Measurements from ENCODE around the gene DRC3.
A peak's percentile ranks its signal among the peaks of the same experiment; 100 is the strongest.

The DRC3 gene

GRCh38 chr17:17966399-17966798 is 6.3 kb upstream of the DRC3 start:
- DNase-seq (ENCODE audit: low read depth) = no peak

- DNase-seq (ENCODE audit: low read depth) = no peak
These were observed 1.8 kb upstream of the DRC3 start for GRCh38 chr17:17970699-17971430.

GRCh38 chr17:17971431-17972125 is 1.1 kb upstream of the DRC3 start:
- DNase-seq (ENCODE audit: low read depth) = peak; percentile 14

- no peak for DNase-seq (ENCODE audit: low read depth)
These were observed 241 bp downstream of the DRC3 start for GRCh38 chr17:17972952-17973254.

GRCh38 chr17:17975436-17975835 is 2.8 kb downstream of the DRC3 start:
- no peak for DNase-seq (ENCODE audit: low read depth)

- no peak for DNase-seq (ENCODE audit: low read depth)
These were observed 4.4 kb downstream of the DRC3 start for GRCh38 chr17:17976931-17977570.

GRCh38 chr17:17978481-17979424 is 6.1 kb downstream of the DRC3 start:
- DNase-seq (ENCODE audit: low read depth) = no peak

- DNase-seq (ENCODE audit: low read depth) = no peak
These were observed 7.1 kb downstream of the DRC3 start for GRCh38 chr17:17979778-17980177.

GRCh38 chr17:17981330-17981729 is 8.7 kb downstream of the DRC3 start:
- no peak for DNase-seq (ENCODE audit: low read depth)

GRCh38 chr17:17982801-17983200 is 10.1 kb downstream of the DRC3 start:
- no peak for DNase-seq (ENCODE audit: low read depth)

GRCh38 chr17:17983376-17983775 is 10.7 kb downstream of the DRC3 start:
- DNase-seq (ENCODE audit: low read depth) = no peak

- DNase-seq (ENCODE audit: low read depth) = no peak
These were observed 11.1 kb downstream of the DRC3 start for GRCh38 chr17:17983776-17984175.

- DNase-seq (ENCODE audit: low read depth) = no peak
These were observed 12.5 kb downstream of the DRC3 start for GRCh38 chr17:17985153-17985552.

- no peak for DNase-seq (ENCODE audit: low read depth)
These were observed 12.9 kb downstream of the DRC3 start for GRCh38 chr17:17985555-17985954.

- DNase-seq (ENCODE audit: low read depth) = no peak
These were observed 14.7 kb downstream of the DRC3 start for GRCh38 chr17:17987187-17987896.

GRCh38 chr17:17987901-17988300 is 15.2 kb downstream of the DRC3 start:
- DNase-seq (ENCODE audit: low read depth) = no peak

GRCh38 chr17:17988427-17988945 is 15.8 kb downstream of the DRC3 start:
- no peak for DNase-seq (ENCODE audit: low read depth)

GRCh38 chr17:17989081-17989480 is 16.4 kb downstream of the DRC3 start:
- no peak for DNase-seq (ENCODE audit: low read depth)

GRCh38 chr17:17989618-17990017 is 17.0 kb downstream of the DRC3 start:
- DNase-seq (ENCODE audit: low read depth) = no peak

- no peak for DNase-seq (ENCODE audit: low read depth)
These were observed 17.6 kb downstream of the DRC3 start for GRCh38 chr17:17990282-17990681.

- no peak for DNase-seq (ENCODE audit: low read depth)
These were observed 20.7 kb downstream of the DRC3 start for GRCh38 chr17:17993366-17993765.
